GM18861 (cell line): Measurements from ENCODE around the gene OR1I1.
"Not testable (repeated sequence)": the region's sequence is repeated elsewhere in the genome, so short reads cannot be mapped to it uniquely, and the experiment has no call there.

Experiments
- ATAC-seq: cut with Tn5 transposase; IDR thresholded peaks from one replicate; pipeline ENCODE4 v1.9.1; 2021; ENCODE audit not compliant: unreplicated experiment

OR1I1 gene

GRCh38 chr19:15097980-15098379 lies 16.0 kb downstream of the OR1I1 start:
- not testable (repeated sequence) for ATAC-seq

- ATAC-seq = no peak
These were observed 16.4 kb downstream of the OR1I1 start for GRCh38 chr19:15098460-15098859.

GRCh38 chr19:15099017-15099582 lies 17.1 kb downstream of the OR1I1 start:
- ATAC-seq = no peak

- ATAC-seq = no peak
These were observed 19.6 kb downstream of the OR1I1 start for GRCh38 chr19:15101479-15102082.

GRCh38 chr19:15104003-15104402 lies 22.0 kb downstream of the OR1I1 start:
- ATAC-seq = no peak

GRCh38 chr19:15104411-15104810 lies 22.4 kb downstream of the OR1I1 start:
- no peak for ATAC-seq

- ATAC-seq = no peak
These were observed 23.0 kb downstream of the OR1I1 start for GRCh38 chr19:15105044-15105443.

- ATAC-seq = no peak
These were observed 25.3 kb downstream of the OR1I1 start, which contains the start of gene SYDE1 for GRCh38 chr19:15107061-15108010. Gene SYDE1, plus strand, starts transcription at chr19:15107401. Its CDS starts 33 bp downstream, at chr19:15107434.

GRCh38 chr19:15108145-15108844 lies 26.3 kb downstream of the OR1I1 start:
- ATAC-seq = no peak

GRCh38 chr19:15108845-15109767 lies 27.1 kb downstream of the OR1I1 start:
- ATAC-seq = no peak

GRCh38 chr19:15109768-15110417 lies 27.9 kb downstream of the OR1I1 start:
- ATAC-seq = no peak

- no peak for ATAC-seq
These were observed 28.4 kb downstream of the OR1I1 start for GRCh38 chr19:15110418-15110815.

GRCh38 chr19:15111758-15112157 lies 29.7 kb downstream of the OR1I1 start:
- ATAC-seq = no peak

GRCh38 chr19:15112385-15112784 lies 30.4 kb downstream of the OR1I1 start:
- ATAC-seq = no peak

- ATAC-seq = no peak
These were observed 31.5 kb downstream of the OR1I1 start for GRCh38 chr19:15113245-15114152.

- ATAC-seq = no peak
These were observed 32.1 kb downstream of the OR1I1 start for GRCh38 chr19:15114153-15114540.

GRCh38 chr19:15115080-15115479 lies 33.1 kb downstream of the OR1I1 start:
- ATAC-seq = no peak

- no peak for ATAC-seq
These were observed 34.0 kb downstream of the OR1I1 start for GRCh38 chr19:15115762-15116615.
